Heart right ventricle (tissue), 16 donors: ENCODE results near the gene ADGRD2. TPM values are rescaled to one million over a fixed set of nuclear protein-coding genes. Genes with fewer than 3 reads are reported as not detected.

Source experiments
- ATAC-seq, 8 donors: fragments of 200-7000 bp; cut with Tn5 transposase; one replicate each; pipeline ENCODE4 v1.9.1; 2020; ENCODE audit warnings: mild to moderate bottlenecking in 8 of 8, moderate library complexity in 8 of 8, moderate number of reproducible peaks in 1 of 8
- DNase-seq, 2 donors: peaks; one replicate each; pipeline ENCODE4 v3.0.0-alpha.2; 2020
- H3K27ac ChIP-seq, 10 donors: fragments of 200-600 bp; sonication (generic) in 2 of 10; one replicate each; pipeline versions ENCODE4 v1.5.0 to v1.8.0; 2020 to 2022; ENCODE audit warnings: mild to moderate bottlenecking in 3 of 10
- H3K27me3 ChIP-seq, 7 donors: fragments of 200-600 bp; one replicate each; pipeline ENCODE4 v1.8.0; 2021 to 2022; ENCODE audit warnings: mild to moderate bottlenecking in 2 of 7
- H3K36me3 ChIP-seq, 9 donors: fragments of 200-600 bp; sonication (generic) in 1 of 9; one replicate each; pipeline versions ENCODE4 v1.5.0 to v1.8.0; 2020 to 2022; ENCODE audit warnings: mild to moderate bottlenecking in 2 of 9
- H3K4me1 ChIP-seq, 9 donors: fragments of 200-600 bp; sonication (generic) in 1 of 9; one replicate each; pipeline versions ENCODE4 v1.5.0 to v1.8.0; 2020 to 2022; ENCODE audit warnings: mild to moderate bottlenecking in 4 of 9
- H3K4me3 ChIP-seq, 10 donors: fragments of 200-600 bp; sonication (generic) in 2 of 10; one replicate each; pipeline versions ENCODE4 v1.5.0 to v1.8.0; 2020 to 2022; ENCODE audit warnings: mild to moderate bottlenecking in 7 of 10, moderate library complexity in 2 of 10
- H3K9me3 ChIP-seq, 11 donors: fragments of 200-600 bp in 10 of 11; sonication (generic) in 2 of 11; one replicate each; pipeline versions ENCODE4 v1.5.0 to v1.8.0; 2013 to 2022; ENCODE audit warnings: mild to moderate bottlenecking in 2 of 11, control low read depth in 1 of 11, moderate library complexity in 1 of 11
- WGBS, 2 donors: extraction: QIAGEN DNeasy Blood & Tissue Kit; methylation state at CpG; one replicate each; pipeline ENCODE4 v1.1.7; 2013; ENCODE audit warnings: inconsistent platforms in 1 of 2; 5-methylcytosine and 5-hydroxymethylcytosine counted together
- intact Hi-C, 10 donors: fragments of 100-400 bp; cut with DNase I; formaldehyde crosslinking; loops; one replicate each; pipeline versions ENCODE4 v1.11.1 to v1.14.2; 2022
- polyA plus RNA-seq, 2 donors: library from polyadenylated mRNA; stranded (reverse); fragments of 200-250 nt; gene quantifications; one replicate each; pipeline ENCODE4 v1.2.3, GENCODE V29; 2013
- total RNA-seq, 10 donors: library from RNA; stranded (reverse); fragmentation: NEBNext Ultra II Directional in 3 of 10; extraction: Animal tissue kit (Norgen Biotek cat#: 25700) in 3 of 10; gene quantifications; one replicate each; pipeline versions ENCODE4 v1.2.1 to v1.2.4, GENCODE V29; 2021 to 2023
- TF ChIP-seq, protein P1 (sequence below), 9 donors: fragments of 200-600 bp; sonication (generic) in 2 of 9; IDR thresholded peaks; one replicate each; pipeline versions ENCODE4 v1.5.0 to v1.8.0; 2021 to 2022; ENCODE audit warnings: antibody characterized with exemption in 9 of 9, mild to moderate bottlenecking in 5 of 9, moderate library complexity in 1 of 9
- donor health status: Arrhythmogenic right ventricular cardiomyopathy.
- donor health status: ischemic (EF 13 %, LVEDD 7.1; RV severe dilation, severe dysfunction).
- donor health status: healthy with polysubstance abuse.
- donor health status: DM: no; HTN: yes; CAD: no.
- donor health status: DM: no; HTN: no; CAD: no.
- donor health status: ischemic (EF 25% LVEDD 6.9; RV normal size, moderate dysfunction).
- donor health status: ischemic (EF 25% LVEDD 5.7; RV mildly dilated, moderate dysfunction).
- donor health status: healthy.
- donor health status: DM: yes; HTN: yes; CAD: no.
- donor health status: Ischemic cardiomyopathy.
- donor health status: ischemic (EF 35%, LVEDD 5.7; RV mildly dilated, moderate dysfunction).
- donor health status: nonischemic (EF 11% LVEDD 7.7; RV severe dilation, severe dysfunction).
- donor health status: DM: yes; HTN: yes; CAD: no.
- donor health status: PGD.
- donor health status: ischemic (EF 29% LVEDD 5.4; RV normal size, mild dysfunction).
- donor health status: nonischemic (EF 23%, LVEDD 6.1; RV moderate dilation, normal function).

ADGRD2 gene
- total and polyA plus RNA-seq, 12 donors = 0.03 to 0.68 TPM; not detected in 10

DNA sequence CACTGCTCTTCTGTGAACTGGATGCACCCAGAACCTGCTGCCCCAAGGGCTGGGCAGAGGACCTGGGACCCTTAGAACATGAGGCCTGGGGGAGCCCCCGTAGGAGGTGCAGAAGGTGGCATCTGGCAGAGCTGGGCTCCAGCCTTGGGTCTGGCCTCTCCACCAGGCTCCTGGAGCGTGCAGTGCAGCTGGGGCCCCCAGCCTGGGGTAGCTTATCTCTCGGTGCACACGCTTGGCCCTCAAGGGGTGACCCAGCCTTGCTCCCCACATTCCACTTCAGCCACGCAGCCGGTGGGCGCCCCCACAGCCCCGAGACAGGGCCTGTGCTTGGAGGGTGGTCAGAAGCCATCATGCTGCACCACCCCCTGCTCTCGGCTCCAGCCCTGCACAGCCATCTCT, 62.6 kb downstream of the ADGRD2 start:
- Histone ChIP-seq H3K36me3 (no peaks in the 10 kb centered on the region), H3K27ac (no peak overlapping the region), H3K4me3 (no peak overlapping the region), H3K4me1 (peaks cover 0 to 20% (median 10%) of the 10 kb centered on the region in 9 donors), H3K27me3 (peaks cover 0 to 4% (median 0%) of the 10 kb centered on the region in 7 donors), H3K9me3 (no peaks in the 10 kb centered on the region)
- ATAC-seq (peak in 2 of 8 donors; percentile 16 to 31), DNase-seq (no peak)
- 80 to 81% methylated on average over 9 of the region's 9 CpGs for WGBS, 2 donors
- intact Hi-C loops = no loop called here
- TF ChIP-seq, protein P1, sequence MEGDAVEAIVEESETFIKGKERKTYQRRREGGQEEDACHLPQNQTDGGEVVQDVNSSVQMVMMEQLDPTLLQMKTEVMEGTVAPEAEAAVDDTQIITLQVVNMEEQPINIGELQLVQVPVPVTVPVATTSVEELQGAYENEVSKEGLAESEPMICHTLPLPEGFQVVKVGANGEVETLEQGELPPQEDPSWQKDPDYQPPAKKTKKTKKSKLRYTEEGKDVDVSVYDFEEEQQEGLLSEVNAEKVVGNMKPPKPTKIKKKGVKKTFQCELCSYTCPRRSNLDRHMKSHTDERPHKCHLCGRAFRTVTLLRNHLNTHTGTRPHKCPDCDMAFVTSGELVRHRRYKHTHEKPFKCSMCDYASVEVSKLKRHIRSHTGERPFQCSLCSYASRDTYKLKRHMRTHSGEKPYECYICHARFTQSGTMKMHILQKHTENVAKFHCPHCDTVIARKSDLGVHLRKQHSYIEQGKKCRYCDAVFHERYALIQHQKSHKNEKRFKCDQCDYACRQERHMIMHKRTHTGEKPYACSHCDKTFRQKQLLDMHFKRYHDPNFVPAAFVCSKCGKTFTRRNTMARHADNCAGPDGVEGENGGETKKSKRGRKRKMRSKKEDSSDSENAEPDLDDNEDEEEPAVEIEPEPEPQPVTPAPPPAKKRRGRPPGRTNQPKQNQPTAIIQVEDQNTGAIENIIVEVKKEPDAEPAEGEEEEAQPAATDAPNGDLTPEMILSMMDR (IDR thresholded peaks at IDR 0.05) = no peak

GRCh38 chr9:124513376-124513994, 63.2 kb downstream of the ADGRD2 start:
- no peak overlapping the region for H3K4me3 ChIP-seq
- DNase-seq (peak; percentile 23 to 55), ATAC-seq (peak; percentile 78 to 97 (median 88))
- intact Hi-C loops = no loop called here
- peaks cover 0 to 20% (median 10%) of the 10 kb centered on the region in 9 donors for H3K4me1 ChIP-seq
- H3K27me3 ChIP-seq = peaks cover 0 to 4% (median 0%) of the 10 kb centered on the region in 7 donors
- TF ChIP-seq, protein P1 (IDR thresholded peaks at IDR 0.05) = no peak
- no peak overlapping the region for H3K27ac ChIP-seq
- H3K36me3 ChIP-seq = no peaks in the 10 kb centered on the region
- no peaks in the 10 kb centered on the region for H3K9me3 ChIP-seq
- WGBS, 2 donors = 26 to 31% methylated on average over 5 of the region's 5 CpGs

GRCh38 chr9:124514125-124514524, 63.9 kb downstream of the ADGRD2 start:
- DNase-seq (no peak), ATAC-seq (no peak)
- H3K4me1 ChIP-seq = peaks cover 0 to 20% (median 10%) of the 10 kb centered on the region in 9 donors
- H3K27ac ChIP-seq = no peak overlapping the region
- H3K4me3 ChIP-seq = no peak overlapping the region
- H3K9me3 ChIP-seq = no peaks in the 10 kb centered on the region
- no peaks in the 10 kb centered on the region for H3K36me3 ChIP-seq
- intact Hi-C loops = no loop called here
- TF ChIP-seq, protein P1 (IDR thresholded peaks at IDR 0.05) = no peak
- 86 to 88% methylated on average over 4 of the region's 4 CpGs for WGBS, 2 donors
- peaks cover 0 to 4% (median 0%) of the 10 kb centered on the region in 7 donors for H3K27me3 ChIP-seq

GRCh38 chr9:124514874-124515273, 64.6 kb downstream of the ADGRD2 start:
- Histone ChIP-seq H3K4me3 (no peak overlapping the region), H3K36me3 (no peaks in the 10 kb centered on the region), H3K9me3 (no peaks in the 10 kb centered on the region), H3K27me3 (peaks cover 0 to 4% (median 0%) of the 10 kb centered on the region in 7 donors), H3K4me1 (peaks cover 0 to 20% (median 10%) of the 10 kb centered on the region in 9 donors), H3K27ac (no peak overlapping the region)
- DNase-seq = no peak
- intact Hi-C loops = no loop called here
- TF ChIP-seq, protein P1 (IDR thresholded peaks at IDR 0.05) = no peak
- no peak for ATAC-seq
- WGBS, 2 donors = 85 to 86% methylated on average over 5 of the region's 5 CpGs
